Measurements from ENCODE around the gene CCNF. TPM values are rescaled to one million over a fixed set of nuclear protein-coding genes. Genes with fewer than 3 reads are reported as not detected.
A peak's percentile ranks its signal among the peaks of the same experiment; 100 is the strongest.

The CCNF gene
- total RNA-seq, 2 experiments from 2014 or later, result 0.81 to 1.3 TPM

GRCh38 chr16:2487903-2488531, 58.8 kb downstream of the CCNF start:
- no peak overlapping the region for H3K27ac ChIP-seq (ENCODE audit: low read depth in 1 of 2, low read length in 2 of 2)
- H3K36me3 ChIP-seq (ENCODE audit: insufficient read depth, low read length), result no peaks in the 10 kb centered on the region
- no peaks in the 10 kb centered on the region for H3K9me3 Mint-ChIP-seq
- no peaks in the 10 kb centered on the region for H3K27me3 Mint-ChIP-seq
- peaks cover 17% of the 10 kb centered on the region for H3K4me1 ChIP-seq (ENCODE audit: insufficient read depth, low read length)
- CTCF ChIA-PET, result interaction anchor here (0.6 kb wide), 2 partner anchors 73 to 293 kb away, joined by 3 read pairs; no protein-coding TSS in a partner anchor
- POLR2A ChIA-PET, result interaction anchor here (0.9 to 1.9 kb wide), 2 partner anchors 13 to 25 kb away, joined by 3 to 5 read pairs; partner anchors contain the start of gene TBC1D24
- ATAC-seq (ENCODE audit: poor library complexity), result no peak
- H3K4me3 Mint-ChIP-seq, result no peak overlapping the region
- H3K9me3 ChIP-seq (ENCODE audit: control insufficient read depth in 1 of 2, insufficient read depth in 1 of 2, low read length in 2 of 2), result no peaks in the 10 kb centered on the region
- no peak overlapping the region for H3K27ac Mint-ChIP-seq
- no peak overlapping the region for H3K4me3 ChIP-seq (ENCODE audit: low read length)
- H3K27me3 ChIP-seq (ENCODE audit: control insufficient read depth in 1 of 2, insufficient read depth in 2 of 2, low read length in 2 of 2), result no peaks in the 10 kb centered on the region
- DNase-seq, result peak in 1 of 14 experiments; percentile 48
- no peak for TF ChIP-seq CTCF (IDR thresholded peaks at IDR 0.05)
- intact Hi-C loops (cut with DNase I, micrococcal nuclease), result loop anchor here (1.0 to 5.0 kb wide), 5 partner anchors 56 to 461 kb away; partner anchors contain the start of genes ABCA3 (in 2 of the 2), CASKIN1 (in 1 of the 2), CCNF (in 1 of the 2) and NHERF2 (in 1 of the 2)
- no peaks in the 10 kb centered on the region for H3K36me3 Mint-ChIP-seq (ENCODE audit: low read depth)
- H3K4me1 Mint-ChIP-seq (ENCODE audit: low read depth), result peaks cover 12% of the 10 kb centered on the region

- intact Hi-C loops (cut with DNase I, micrococcal nuclease), result loop anchor here (5.0 kb wide), 4 partner anchors 57 to 462 kb away; partner anchors contain the start of genes CASKIN1 (in 1 of the 2), CCNF (in 1 of the 2) and NHERF2 (in 1 of the 2)
- Histone ChIP-seq H3K27me3 (ENCODE audit: control insufficient read depth in 1 of 2, insufficient read depth in 2 of 2, low read length in 2 of 2) (no peaks in the 10 kb centered on the region), H3K4me3 (ENCODE audit: low read length) (no peak overlapping the region), H3K36me3 (ENCODE audit: insufficient read depth, low read length) (no peaks in the 10 kb centered on the region), H3K4me1 (ENCODE audit: insufficient read depth, low read length) (peaks cover 17% of the 10 kb centered on the region), H3K27ac (ENCODE audit: low read depth in 1 of 2, low read length in 2 of 2) (no peak overlapping the region), H3K9me3 (ENCODE audit: control insufficient read depth in 1 of 2, insufficient read depth in 1 of 2, low read length in 2 of 2) (no peaks in the 10 kb centered on the region)
- Mint-ChIP-seq H3K27me3 (no peaks in the 10 kb centered on the region), H3K4me1 (ENCODE audit: low read depth) (peaks cover 12% of the 10 kb centered on the region), H3K36me3 (ENCODE audit: low read depth) (no peaks in the 10 kb centered on the region), H3K27ac (no peak overlapping the region), H3K9me3 (no peaks in the 10 kb centered on the region), H3K4me3 (no peak overlapping the region)
- no peak for DNase-seq
- CTCF ChIA-PET, result no interaction called here
- POLR2A ChIA-PET, result no interaction called here
- no peak for ATAC-seq (ENCODE audit: poor library complexity)
- no peak for TF ChIP-seq CTCF (IDR thresholded peaks at IDR 0.05)
Measured at GRCh38 chr16:2489581-2489980, 60.3 kb downstream of the CCNF start.

- DNase-seq, result no peak
- intact Hi-C loops (cut with DNase I, micrococcal nuclease), result no loop called here
- CTCF ChIA-PET, result no interaction called here
Measured at GRCh38 chr16:2490190-2491105, 61.2 kb downstream of the CCNF start.

More at GRCh38 chr16:2490190-2491105, 61.2 kb downstream of the CCNF start:
- Histone ChIP-seq H3K27me3 (ENCODE audit: control insufficient read depth in 1 of 2, insufficient read depth in 2 of 2, low read length in 2 of 2) (no peaks in the 10 kb centered on the region), H3K4me3 (ENCODE audit: low read length) (no peak overlapping the region), H3K27ac (ENCODE audit: low read depth in 1 of 2, low read length in 2 of 2) (no peak overlapping the region), H3K4me1 (ENCODE audit: insufficient read depth, low read length) (peaks cover 17% of the 10 kb centered on the region), H3K9me3 (ENCODE audit: control insufficient read depth in 1 of 2, insufficient read depth in 1 of 2, low read length in 2 of 2) (no peaks in the 10 kb centered on the region), H3K36me3 (ENCODE audit: insufficient read depth, low read length) (no peaks in the 10 kb centered on the region)
- no peak for ATAC-seq (ENCODE audit: poor library complexity)
- POLR2A ChIA-PET, result no interaction called here
- no peak overlapping the region for H3K27ac Mint-ChIP-seq
- no peaks in the 10 kb centered on the region for H3K36me3 Mint-ChIP-seq (ENCODE audit: low read depth)
- no peak overlapping the region for H3K4me3 Mint-ChIP-seq
- no peak for TF ChIP-seq CTCF (IDR thresholded peaks at IDR 0.05)
- H3K9me3 Mint-ChIP-seq, result no peaks in the 10 kb centered on the region
- H3K27me3 Mint-ChIP-seq, result no peaks in the 10 kb centered on the region
- H3K4me1 Mint-ChIP-seq (ENCODE audit: low read depth), result peaks cover 12% of the 10 kb centered on the region

All from CD4-positive, alpha-beta T cell (primary cell).